HG03135 (cell line): ENCODE measurements around the gene ENTREP1.

Source experiments
- ATAC-seq: cut with Tn5 transposase; IDR thresholded peaks from one replicate; pipeline ENCODE4 v1.9.1; 2021; ENCODE audit warnings: mild to moderate bottlenecking, moderate library complexity; ENCODE audit not compliant: unreplicated experiment

The ENTREP1 gene

GRCh38 chr9:69364510-69365150 is 39.6 kb downstream of the ENTREP1 start:
- no peak for ATAC-seq

DNA sequence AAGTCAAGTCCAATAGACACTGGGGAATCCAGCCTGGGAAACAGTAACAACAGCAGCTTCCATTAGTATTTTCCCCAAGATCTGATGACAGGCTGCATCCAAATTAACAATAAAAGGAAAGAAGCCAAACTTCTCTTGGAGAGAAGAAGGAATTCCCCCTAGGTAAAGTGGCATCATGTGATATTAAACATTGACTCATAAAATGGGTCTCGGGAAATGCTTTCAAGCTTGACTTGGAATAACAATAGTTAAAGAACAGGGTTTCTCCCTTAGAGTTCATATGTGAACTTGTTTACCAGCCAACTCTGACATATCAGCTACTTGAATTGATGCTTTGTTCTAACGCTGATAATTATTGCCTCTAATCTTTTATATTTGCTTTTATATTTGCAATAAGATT is 45.4 kb downstream of the ENTREP1 start:
- ATAC-seq = no peak

- ATAC-seq = no peak
Measured at GRCh38 chr9:69371001-69371400, 46.0 kb downstream of the ENTREP1 start.

DNA sequence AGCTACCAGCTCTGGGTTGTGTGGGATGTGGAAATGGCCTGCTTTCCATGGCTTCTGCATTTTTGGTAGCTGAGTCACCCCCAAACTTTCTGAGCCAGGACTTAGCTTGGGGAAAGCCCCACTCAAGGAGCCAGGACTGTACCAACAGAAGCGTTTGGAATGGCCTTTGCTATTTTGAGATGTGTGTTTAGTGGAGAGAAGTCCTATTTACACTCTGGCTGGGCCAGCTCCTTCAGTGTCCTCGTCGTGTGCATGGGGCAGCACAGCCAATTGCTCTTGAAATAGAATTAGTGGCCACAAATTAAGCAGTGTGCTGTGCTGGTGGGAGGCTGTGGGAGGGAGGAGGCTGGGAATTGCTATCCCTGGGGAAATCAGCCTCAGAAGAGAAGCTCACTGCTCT is 51.6 kb downstream of the ENTREP1 start:
- no peak for ATAC-seq

DNA sequence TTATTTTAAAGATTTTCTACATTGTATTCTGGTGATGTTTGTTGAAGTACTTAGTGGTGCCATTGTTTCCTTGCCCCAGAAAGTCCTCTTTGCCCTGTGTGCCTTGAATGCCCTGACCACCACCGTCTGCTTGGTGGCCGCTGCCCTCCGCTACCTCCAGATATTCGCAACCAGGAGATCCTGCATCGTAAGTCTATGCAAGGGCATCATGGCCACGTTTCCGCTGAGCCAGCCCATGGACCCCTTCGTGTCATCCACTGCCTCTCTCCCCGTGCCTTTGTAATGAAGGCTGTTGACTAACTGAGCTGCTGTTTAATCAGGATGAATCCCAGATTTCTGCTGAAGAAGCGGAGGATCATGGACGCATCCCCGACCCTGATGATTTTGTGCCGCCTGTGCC is 52.3 kb downstream of the ENTREP1 start:
- no peak for ATAC-seq

DNA sequence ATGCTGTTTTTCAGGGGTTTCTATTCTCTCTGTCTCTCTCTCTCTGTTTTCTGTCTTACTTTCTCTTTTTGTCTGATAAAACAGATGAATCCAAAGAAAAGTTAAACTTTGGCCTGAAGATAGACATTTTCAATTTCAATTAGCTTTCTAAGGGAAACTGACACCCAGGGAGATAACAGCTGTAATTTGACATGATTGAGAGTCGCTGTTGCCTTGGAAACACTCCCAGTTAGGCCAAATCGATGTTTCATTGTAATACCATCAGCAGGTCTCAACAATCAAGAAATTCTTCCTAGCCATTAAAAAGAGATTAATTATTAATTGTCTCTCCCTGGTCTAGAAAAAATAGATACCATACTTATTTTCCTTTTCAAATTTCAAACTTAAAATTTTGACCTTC is 53.0 kb downstream of the ENTREP1 start:
- ATAC-seq = no peak

DNA sequence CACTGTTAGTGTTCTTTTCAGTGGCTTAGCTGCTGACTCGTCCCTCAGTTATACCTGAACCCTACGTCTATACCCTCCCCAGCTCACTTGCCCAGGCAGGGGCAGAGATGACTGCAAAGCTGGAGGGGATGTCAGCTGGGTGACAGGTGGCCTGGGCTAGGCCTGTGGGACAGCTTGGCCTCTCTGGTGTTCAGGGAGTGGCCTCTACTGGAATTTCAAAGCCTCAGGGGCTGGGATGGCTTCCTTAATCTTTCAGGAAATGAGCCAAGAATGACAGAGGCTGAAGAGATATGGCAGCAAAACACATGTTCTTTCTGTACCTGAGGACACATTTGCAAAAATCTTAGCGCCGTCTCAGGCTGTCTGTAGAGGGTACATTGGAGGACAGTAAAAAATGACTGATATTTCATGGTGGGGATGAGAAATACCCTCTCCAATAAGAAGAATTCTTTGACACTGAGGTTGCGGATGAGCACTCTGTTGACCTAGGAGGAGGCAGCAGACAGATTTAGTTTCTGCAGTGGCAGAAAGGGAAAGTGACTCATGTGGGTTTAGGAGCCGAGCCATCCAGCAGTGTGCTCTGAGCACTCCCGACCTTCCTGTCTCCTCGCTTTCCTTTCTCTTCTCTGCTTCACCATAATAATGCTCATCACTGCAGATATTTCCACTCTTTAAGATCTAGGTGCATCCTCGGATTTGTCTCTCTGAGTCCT is 54.4 kb downstream of the ENTREP1 start:
- ATAC-seq = no peak

DNA sequence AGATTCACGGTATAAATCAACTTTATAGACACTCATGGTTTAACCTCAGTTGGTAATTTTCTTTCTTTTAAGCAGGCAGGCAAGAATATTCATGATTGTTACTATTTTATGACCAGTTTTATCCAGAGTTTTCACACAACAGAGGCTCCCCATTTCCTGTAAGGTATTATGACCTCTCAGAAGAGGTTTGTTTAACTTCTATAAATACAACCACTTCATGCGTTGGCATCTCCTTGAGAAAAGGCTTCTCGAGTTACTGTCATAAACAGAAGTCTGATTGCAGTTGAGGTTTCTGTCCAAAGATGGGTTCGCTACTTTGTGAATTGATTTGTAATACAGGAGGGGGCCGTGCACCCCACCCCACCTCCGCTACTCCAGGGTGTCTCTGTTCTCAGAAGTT is 55.3 kb downstream of the ENTREP1 start:
- no peak for ATAC-seq

GRCh38 chr9:69380811-69381210 is 55.8 kb downstream of the ENTREP1 start:
- ATAC-seq = no peak

GRCh38 chr9:69382135-69382534 is 57.1 kb downstream of the ENTREP1 start:
- ATAC-seq = no peak

- ATAC-seq = no peak
Measured at GRCh38 chr9:69385581-69386033, 60.6 kb downstream of the ENTREP1 start.

DNA sequence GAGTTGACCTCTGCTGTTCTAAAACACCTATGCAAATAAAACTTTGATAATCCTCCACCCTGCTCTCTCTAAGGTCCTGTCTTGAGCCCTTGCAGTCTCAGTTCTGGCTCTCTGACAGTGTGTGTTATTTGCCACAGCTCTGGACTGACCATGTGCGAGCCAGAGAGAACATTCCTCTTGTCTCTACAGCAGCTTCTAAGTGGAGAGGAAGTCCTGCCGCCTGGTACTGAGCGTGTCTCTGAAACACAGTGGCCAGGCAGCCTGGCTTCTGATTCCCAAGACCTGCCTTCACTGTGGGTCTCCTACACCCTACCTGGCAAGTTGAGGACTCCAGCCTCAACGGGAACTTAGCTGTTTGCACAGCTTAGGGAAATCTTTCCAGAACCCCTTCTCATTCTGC is 61.6 kb downstream of the ENTREP1 start:
- no peak for ATAC-seq

- no peak for ATAC-seq
Measured at GRCh38 chr9:69388596-69388995, 63.6 kb downstream of the ENTREP1 start.

DNA sequence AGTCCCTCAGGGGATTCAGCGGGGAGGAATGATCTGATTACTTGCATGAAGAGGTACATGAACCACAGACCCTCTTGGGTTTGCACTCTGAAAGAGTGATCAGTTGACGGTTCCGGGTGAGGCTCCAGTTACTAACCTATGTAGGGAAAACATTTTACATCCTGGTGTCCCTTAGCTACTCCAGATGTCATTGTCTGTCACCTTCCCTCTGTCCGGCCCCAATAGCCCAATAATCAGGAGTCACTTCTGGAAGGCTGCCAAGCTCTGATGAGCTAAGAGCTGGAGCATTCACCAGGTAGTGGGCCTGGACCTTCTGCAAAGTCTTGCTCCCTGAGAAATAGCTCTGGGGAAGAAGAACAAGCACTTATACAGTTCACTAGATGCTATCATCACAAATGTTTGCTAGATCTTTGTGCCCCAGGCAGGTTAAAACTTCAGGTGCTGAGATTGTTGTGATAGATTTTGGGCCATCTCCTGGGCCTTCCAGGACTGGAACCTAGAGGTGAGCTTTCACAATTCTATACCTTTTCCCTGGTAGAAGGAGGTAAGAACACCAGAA is 64.5 kb downstream of the ENTREP1 start:
- no peak for ATAC-seq

DNA sequence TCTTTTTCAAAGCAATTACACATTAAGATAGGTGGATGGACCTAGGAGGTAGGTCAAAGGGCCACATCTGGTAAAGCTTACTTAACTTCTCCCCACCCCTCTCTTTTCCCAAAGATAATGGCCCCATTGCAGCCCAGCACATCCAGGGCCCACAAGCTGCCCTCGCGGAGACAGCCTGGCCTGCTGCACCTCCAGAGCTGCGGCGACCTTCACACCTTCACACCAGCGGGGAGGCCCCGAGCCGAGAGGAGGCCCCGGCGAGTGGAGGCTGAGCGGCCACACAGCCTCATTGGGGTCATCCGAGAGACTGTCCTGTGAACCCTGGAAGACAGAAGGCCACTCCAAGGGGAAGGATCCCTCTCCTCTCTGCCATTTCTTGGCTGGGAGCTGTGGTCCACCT is 66.5 kb downstream of the ENTREP1 start:
- ATAC-seq = no peak

- ATAC-seq = no peak
Measured at GRCh38 chr9:69391946-69392345, 66.9 kb downstream of the ENTREP1 start.

GRCh38 chr9:69392826-69393225 is 67.8 kb downstream of the ENTREP1 start:
- no peak for ATAC-seq

DNA sequence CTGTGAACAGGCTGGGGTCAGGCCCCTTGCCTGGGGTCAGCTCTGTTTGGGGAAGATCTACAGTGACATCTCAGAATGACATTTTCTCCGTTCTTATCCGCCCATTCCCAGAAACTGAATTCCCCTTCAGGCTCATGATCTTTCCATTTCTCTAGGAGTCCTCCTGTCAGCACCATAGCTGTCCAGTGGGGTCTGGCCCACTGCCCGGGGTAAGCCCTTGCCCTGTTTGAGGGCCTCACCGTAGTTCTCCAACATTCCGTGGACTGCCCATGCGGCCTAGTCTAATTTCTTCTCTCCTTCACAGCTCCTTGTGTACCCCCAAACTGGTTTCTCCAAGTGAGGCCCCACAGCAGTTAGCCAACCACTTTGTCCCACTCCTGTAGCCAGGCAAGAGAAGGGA is 68.4 kb downstream of the ENTREP1 start:
- no peak for ATAC-seq

DNA sequence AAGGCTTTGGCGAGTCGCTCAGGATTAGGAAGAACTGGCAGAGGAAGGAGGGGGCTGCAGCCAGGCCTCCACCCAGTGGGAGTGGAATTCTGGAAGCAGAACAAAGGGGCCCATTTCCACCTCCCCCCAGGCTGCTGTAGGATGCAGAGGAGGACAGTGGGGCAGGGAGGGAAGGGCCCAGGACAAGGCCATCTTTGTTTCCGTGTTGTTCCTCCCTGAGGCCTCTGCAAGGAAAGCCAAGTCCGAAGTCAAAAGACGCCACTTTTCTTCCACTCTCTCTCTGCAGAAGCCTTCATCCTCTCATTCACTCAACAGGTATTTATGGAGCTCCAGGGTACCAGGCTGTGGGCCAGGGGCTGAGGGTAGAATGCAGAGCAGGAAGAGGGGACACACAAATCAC is 70.7 kb downstream of the ENTREP1 start:
- ATAC-seq = no peak

DNA sequence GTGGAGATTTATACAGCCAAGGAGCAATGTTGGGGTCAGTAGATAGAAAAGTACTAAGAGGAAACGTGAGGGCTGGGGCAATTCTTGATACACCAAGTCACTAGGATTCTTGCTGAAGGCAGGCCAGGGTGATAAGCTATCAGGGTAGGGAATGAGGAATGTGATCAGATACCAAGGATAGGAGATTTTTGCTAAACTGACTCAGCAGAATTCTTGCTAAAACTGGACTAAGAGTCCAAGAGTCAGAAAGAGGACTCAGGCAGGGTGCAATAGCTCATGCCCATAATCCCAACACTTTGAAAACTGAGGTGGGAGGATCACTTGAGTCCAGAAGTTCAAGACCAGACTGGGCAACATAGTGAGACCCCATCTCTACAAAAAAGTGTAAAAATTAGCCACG is 71.7 kb downstream of the ENTREP1 start:
- ATAC-seq = no peak

DNA sequence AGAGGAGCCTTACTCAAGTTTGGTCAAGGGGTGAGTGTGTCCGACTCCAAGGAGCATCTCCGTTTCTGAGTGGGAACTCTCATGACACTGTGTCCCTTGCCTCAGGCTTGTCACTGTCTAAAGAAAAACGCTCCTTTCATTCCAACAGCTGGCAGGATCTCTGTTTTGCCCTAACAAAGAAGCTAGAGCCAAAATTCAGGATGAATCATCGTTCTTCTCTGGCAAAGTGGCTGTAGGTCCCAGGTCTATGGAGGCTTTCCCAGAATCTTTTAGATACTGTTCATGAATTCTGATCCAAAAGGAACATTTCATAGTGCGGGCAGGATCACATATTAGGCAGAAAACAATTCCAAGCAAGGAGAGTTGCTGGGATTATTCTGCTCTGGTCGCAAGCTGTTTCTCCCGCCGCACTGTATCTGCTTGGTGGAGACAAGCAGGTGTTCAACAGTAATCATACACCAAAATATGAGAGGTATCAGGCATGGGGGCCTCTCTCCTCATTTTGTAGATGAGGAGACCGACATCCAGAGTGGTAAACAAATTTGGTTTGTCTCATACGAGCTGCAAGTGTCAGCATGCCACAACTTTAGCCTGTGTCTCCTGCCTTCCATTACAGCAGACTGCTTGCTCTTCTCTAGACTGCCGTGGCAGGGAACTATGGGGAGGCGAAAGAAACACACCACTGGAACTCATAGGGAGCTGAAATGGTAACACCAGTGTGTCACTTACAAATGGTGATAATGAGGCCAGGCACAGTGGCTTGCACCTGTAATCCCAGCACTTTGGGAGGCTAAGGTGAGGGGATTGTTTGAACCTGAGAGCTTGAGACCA is 72.6 kb downstream of the ENTREP1 start:
- ATAC-seq = no peak

GRCh38 chr9:69400470-69400869 is 75.5 kb downstream of the ENTREP1 start:
- ATAC-seq = no peak
